ENCODE measurements around the gene RETREG1. TPM values are rescaled to one million over a fixed set of nuclear protein-coding genes. Genes with fewer than 3 reads are reported as not detected.

The RETREG1 gene
- total and polyA plus RNA-seq, 7 experiments from 2014 or later: 37.4 to 130 (median 48.6) TPM

DNA sequence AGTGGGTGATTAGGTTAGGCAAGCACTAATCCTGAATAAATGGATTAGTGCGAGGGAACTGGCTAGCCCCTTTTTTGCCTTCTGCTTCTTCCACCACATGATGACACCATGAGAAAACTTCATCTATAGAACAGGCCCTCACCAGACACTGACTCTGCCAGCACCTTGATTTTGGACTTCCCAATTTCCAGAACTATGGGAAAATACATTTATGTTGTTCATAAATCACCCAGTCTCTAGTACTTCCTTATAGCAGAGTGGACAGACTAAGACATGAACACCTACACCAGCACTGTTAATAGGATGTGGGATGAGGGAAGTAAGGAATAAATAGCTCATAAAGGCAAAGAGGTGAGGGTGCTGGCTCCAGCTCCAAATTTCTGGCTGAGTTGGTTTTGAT lies 152.6 kb downstream of the RETREG1 start:
- peak overlapping the region; percentile 87 for H3K27ac ChIP-seq (ENCODE audit: low read depth, low read length)
- ATAC-seq (no peak), DNase-seq (no peak)
- H3K36me3 ChIP-seq (ENCODE audit: control insufficient read depth in 2 of 3, insufficient read depth in 3 of 3, low read length in 3 of 3): peaks cover 18 to 52% (median 25%) of the 10 kb centered on the region in 3 experiments
- CTCF ChIA-PET: no interaction called here
- Mint-ChIP-seq H3K9me3 (peaks cover 0 to 2% (median 0%) of the 10 kb centered on the region in 11 donors), H3K4me3 (peak overlapping the region; percentile 90 to 100 (median 97)), H3K27me3 (no peaks in the 10 kb centered on the region), H3K27ac (peak overlapping the region; percentile 94 to 99 (median 97)), H3K36me3 (peaks cover 15 to 37% (median 25%) of the 10 kb centered on the region in 5 donors), H3K4me1 (peaks cover 68 to 99% (median 93%) of the 10 kb centered on the region in 7 donors)
- H3K27me3 ChIP-seq (ENCODE audit: control insufficient read depth in 2 of 2, insufficient read depth in 2 of 2, low read length in 2 of 2): no peaks in the 10 kb centered on the region
- H3K9me3 ChIP-seq (ENCODE audit: control insufficient read depth in 2 of 3, low read length in 3 of 3): no peaks in the 10 kb centered on the region
- peak overlapping the region; percentile 88 for H3K4me3 ChIP-seq (ENCODE audit: low read length)
- POLR2A ChIA-PET: interaction anchor here (1.1 to 3.3 kb wide), 4 partner anchors 8 to 153 kb away, joined by 3 to 11 read pairs (median 5); partner anchors contain the start of gene RETREG1
- intact Hi-C loops (cut with micrococcal nuclease): loop anchor here (2.0 to 10.0 kb wide), 3 partner anchors 203 to 1869 kb away; partner anchors contain the start of gene OTULIN (in 1 of the 2)
- peaks cover 52 to 57% of the 10 kb centered on the region in 2 donors for H3K4me1 ChIP-seq (ENCODE audit: control insufficient read depth in 2 of 2, insufficient read depth in 2 of 2, low read length in 2 of 2)

DNA sequence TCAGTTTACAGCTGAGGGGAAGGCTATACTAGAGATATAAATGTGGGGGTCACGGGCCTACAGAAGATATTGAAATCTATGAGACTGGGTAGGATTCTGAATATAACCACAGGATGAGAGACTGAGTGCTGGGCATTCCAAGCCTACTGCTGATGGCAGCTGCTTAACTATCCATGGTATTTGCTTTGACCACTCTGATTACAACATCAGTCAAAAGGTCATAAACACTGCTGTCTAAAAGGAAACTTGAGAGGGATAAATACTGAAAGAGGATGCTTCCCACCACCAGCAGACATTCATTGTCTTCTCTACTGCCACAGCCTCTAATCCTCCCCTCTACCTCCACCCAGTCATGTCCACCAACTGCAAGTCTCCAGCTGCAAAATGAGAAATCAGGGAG lies 155.0 kb downstream of the RETREG1 start:
- Histone ChIP-seq H3K27me3 (ENCODE audit: control insufficient read depth in 2 of 2, insufficient read depth in 2 of 2, low read length in 2 of 2) (no peaks in the 10 kb centered on the region), H3K4me1 (ENCODE audit: control insufficient read depth in 2 of 2, insufficient read depth in 2 of 2, low read length in 2 of 2) (peaks cover 44 to 47% of the 10 kb centered on the region in 2 donors), H3K9me3 (ENCODE audit: control insufficient read depth in 2 of 3, low read length in 3 of 3) (no peaks in the 10 kb centered on the region), H3K36me3 (ENCODE audit: control insufficient read depth in 2 of 3, insufficient read depth in 3 of 3, low read length in 3 of 3) (peaks cover 29 to 74% (median 30%) of the 10 kb centered on the region in 3 experiments), H3K4me3 (ENCODE audit: low read length) (no peak overlapping the region), H3K27ac (ENCODE audit: low read depth, low read length) (peak overlapping the region; percentile 0)
- ATAC-seq (no peak), DNase-seq (no peak)
- H3K4me3 Mint-ChIP-seq: peak overlapping the region; percentile 11 to 98 (median 48)
- H3K27ac Mint-ChIP-seq: peak overlapping the region in 8 of 9 donors; percentile 8 to 87 (median 60)
- peaks cover 0 to 2% (median 0%) of the 10 kb centered on the region in 11 donors for H3K9me3 Mint-ChIP-seq
- intact Hi-C loops (cut with micrococcal nuclease): loop anchor here in 1 of 2 donors (10.0 kb wide), 2 partner anchors 1797 to 1867 kb away; partner anchors contain the start of gene OTULIN
- no peaks in the 10 kb centered on the region for H3K27me3 Mint-ChIP-seq
- peaks cover 61 to 99% (median 87%) of the 10 kb centered on the region in 7 donors for H3K4me1 Mint-ChIP-seq
- H3K36me3 Mint-ChIP-seq: peaks cover 15 to 40% (median 25%) of the 10 kb centered on the region in 5 donors
- ChIA-PET POLR2A (interaction anchor here (0.8 to 1.3 kb wide), 2 partner anchors 14 to 209 kb away, joined by 4 read pairs; no protein-coding TSS in a partner anchor), CTCF (no interaction called here)

DNA sequence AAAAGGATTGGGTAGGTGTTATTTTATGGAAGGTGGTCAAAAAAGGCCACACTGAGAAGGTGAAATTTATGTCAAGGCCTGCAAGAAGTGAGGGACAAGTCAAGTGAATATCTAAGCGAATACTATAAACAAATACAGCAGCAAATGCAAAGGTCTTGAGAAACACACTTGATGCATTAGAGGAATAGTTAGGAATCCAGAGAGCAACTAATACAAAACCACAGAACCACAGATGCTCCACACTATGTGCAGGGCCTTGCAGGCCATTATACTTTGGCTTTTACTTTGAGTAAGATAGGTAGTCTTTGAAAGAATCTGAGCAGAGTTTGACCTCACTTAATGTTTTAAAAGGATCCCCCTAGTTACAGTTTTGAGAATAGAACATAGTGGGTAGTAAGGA lies 155.8 kb downstream of the RETREG1 start:
- intact Hi-C loops (cut with micrococcal nuclease): loop anchor here in 1 of 2 donors (10.0 kb wide), 2 partner anchors 1796 to 1866 kb away; partner anchors contain the start of gene OTULIN
- ATAC-seq (no peak), DNase-seq (no peak)
- peaks cover 30 to 80% (median 33%) of the 10 kb centered on the region in 3 experiments for H3K36me3 ChIP-seq (ENCODE audit: control insufficient read depth in 2 of 3, insufficient read depth in 3 of 3, low read length in 3 of 3)
- H3K27ac ChIP-seq (ENCODE audit: low read depth, low read length): no peak overlapping the region
- Mint-ChIP-seq H3K36me3 (peaks cover 19 to 45% (median 32%) of the 10 kb centered on the region in 5 donors), H3K4me3 (peak overlapping the region; percentile 11 to 98 (median 54)), H3K4me1 (peaks cover 63 to 100% (median 89%) of the 10 kb centered on the region in 7 donors), H3K27ac (peak overlapping the region in 8 of 9 donors; percentile 8 to 87 (median 56)), H3K27me3 (no peaks in the 10 kb centered on the region), H3K9me3 (peaks cover 0 to 2% (median 0%) of the 10 kb centered on the region in 11 donors)
- CTCF ChIA-PET: interaction anchor here (1.1 kb wide), 1 partner anchor 9 kb away, joined by 4 read pairs; no protein-coding TSS in a partner anchor
- no peaks in the 10 kb centered on the region for H3K9me3 ChIP-seq (ENCODE audit: control insufficient read depth in 2 of 3, low read length in 3 of 3)
- H3K4me1 ChIP-seq (ENCODE audit: control insufficient read depth in 2 of 2, insufficient read depth in 2 of 2, low read length in 2 of 2): peaks cover 42 to 45% of the 10 kb centered on the region in 2 donors
- POLR2A ChIA-PET: interaction anchor here (1.3 kb wide), 1 partner anchor 210 kb away, joined by 4 read pairs; no protein-coding TSS in a partner anchor
- H3K27me3 ChIP-seq (ENCODE audit: control insufficient read depth in 2 of 2, insufficient read depth in 2 of 2, low read length in 2 of 2): no peaks in the 10 kb centered on the region
- no peak overlapping the region for H3K4me3 ChIP-seq (ENCODE audit: low read length)

DNA sequence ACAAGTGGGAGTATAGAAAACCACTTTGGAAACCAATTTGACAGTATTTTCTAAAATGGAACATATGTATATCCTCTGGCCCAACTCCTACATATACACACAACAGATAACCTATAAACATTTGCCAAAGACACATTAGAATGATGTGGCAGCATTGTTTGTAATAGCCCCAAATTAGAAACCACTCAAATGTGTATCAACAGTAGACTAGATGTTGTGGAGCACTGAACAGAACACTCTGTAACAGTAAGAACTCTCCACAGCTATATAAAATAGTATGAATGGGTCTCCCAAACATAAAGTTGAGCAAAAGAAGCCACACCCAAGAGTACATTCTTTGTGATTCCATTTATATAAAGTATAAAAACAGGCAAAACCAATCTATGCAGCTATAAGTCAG lies 157.3 kb downstream of the RETREG1 start:
- no peaks in the 10 kb centered on the region for H3K27me3 Mint-ChIP-seq
- no peak for DNase-seq
- peak overlapping the region in 7 of 9 donors; percentile 8 to 62 (median 24) for H3K27ac Mint-ChIP-seq
- peak overlapping the region in 6 of 10 donors; percentile 8 to 49 (median 40) for H3K4me3 Mint-ChIP-seq
- Histone ChIP-seq H3K36me3 (ENCODE audit: control insufficient read depth in 2 of 3, insufficient read depth in 3 of 3, low read length in 3 of 3) (peaks cover 30 to 80% (median 43%) of the 10 kb centered on the region in 3 experiments), H3K9me3 (ENCODE audit: control insufficient read depth in 2 of 3, low read length in 3 of 3) (no peaks in the 10 kb centered on the region), H3K27me3 (ENCODE audit: control insufficient read depth in 2 of 2, insufficient read depth in 2 of 2, low read length in 2 of 2) (no peaks in the 10 kb centered on the region), H3K27ac (ENCODE audit: low read depth, low read length) (peak overlapping the region; percentile 23), H3K4me1 (ENCODE audit: control insufficient read depth in 2 of 2, insufficient read depth in 2 of 2, low read length in 2 of 2) (peaks cover 40 to 43% of the 10 kb centered on the region in 2 donors), H3K4me3 (ENCODE audit: low read length) (no peak overlapping the region)
- no peak for ATAC-seq
- ChIA-PET POLR2A (interaction anchor here (1.7 kb wide), 1 partner anchor 158 kb away, joined by 5 read pairs; the partner anchor contains the start of gene RETREG1), CTCF (interaction anchor here (0.8 to 2.3 kb wide), 2 partner anchors 35 to 210 kb away, joined by 3 to 5 read pairs; no protein-coding TSS in a partner anchor)
- H3K36me3 Mint-ChIP-seq: peaks cover 14 to 54% (median 35%) of the 10 kb centered on the region in 5 donors
- peaks cover 0 to 2% (median 0%) of the 10 kb centered on the region in 11 donors for H3K9me3 Mint-ChIP-seq
- peaks cover 59 to 100% (median 93%) of the 10 kb centered on the region in 7 donors for H3K4me1 Mint-ChIP-seq
- intact Hi-C loops (cut with micrococcal nuclease): loop anchor here in 1 of 2 donors (5.0 to 10.0 kb wide), 2 partner anchors 208 to 1355 kb away; no protein-coding TSS in a partner anchor

DNA sequence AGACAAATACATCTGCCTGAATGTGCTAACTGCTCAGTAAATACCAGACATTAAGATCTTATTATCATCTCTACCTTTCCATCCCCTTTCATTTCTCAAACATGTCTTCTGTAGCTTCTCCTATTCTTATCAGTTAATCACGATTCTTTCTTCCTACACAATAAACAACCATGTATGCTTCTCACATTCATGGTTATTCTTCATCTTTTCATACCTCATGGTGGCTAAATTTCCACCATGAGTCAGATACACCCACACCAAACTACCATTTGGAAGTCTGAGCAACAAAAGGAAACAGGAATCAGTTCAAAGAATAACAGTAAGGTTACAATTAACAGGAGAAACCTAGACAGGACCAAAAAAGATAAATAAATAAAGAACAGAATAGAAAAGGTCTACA lies 158.9 kb downstream of the RETREG1 start:
- Histone ChIP-seq H3K36me3 (ENCODE audit: control insufficient read depth in 2 of 3, insufficient read depth in 3 of 3, low read length in 3 of 3) (peaks cover 24 to 75% (median 40%) of the 10 kb centered on the region in 3 experiments), H3K27ac (ENCODE audit: low read depth, low read length) (peak overlapping the region; percentile 20)

DNA sequence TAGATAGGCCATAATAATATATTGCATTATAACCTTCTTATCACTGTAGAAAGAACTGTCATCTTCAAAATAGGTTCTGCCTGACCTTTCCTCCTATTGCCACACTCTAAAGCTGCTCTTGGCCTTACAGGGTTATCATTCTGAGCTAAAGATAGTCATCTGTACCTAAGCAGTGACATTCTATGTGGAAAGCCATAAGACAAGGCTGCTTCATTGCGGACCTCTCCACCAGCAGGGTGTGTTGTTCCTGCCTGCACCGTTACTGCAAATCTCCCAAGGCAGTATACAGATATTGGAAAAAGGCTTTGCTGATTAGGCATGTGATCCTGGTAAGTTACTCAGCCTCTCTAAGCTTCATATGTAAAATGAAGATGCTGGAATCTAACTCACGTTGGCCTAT lies 159.3 kb downstream of the RETREG1 start:
- peaks cover 14 to 45% (median 28%) of the 10 kb centered on the region in 5 donors for H3K36me3 Mint-ChIP-seq
- Histone ChIP-seq H3K36me3 (ENCODE audit: control insufficient read depth in 2 of 3, insufficient read depth in 3 of 3, low read length in 3 of 3) (peaks cover 20 to 75% (median 44%) of the 10 kb centered on the region in 3 experiments), H3K4me3 (ENCODE audit: low read length) (no peak overlapping the region), H3K27me3 (ENCODE audit: control insufficient read depth in 2 of 2, insufficient read depth in 2 of 2, low read length in 2 of 2) (no peaks in the 10 kb centered on the region), H3K9me3 (ENCODE audit: control insufficient read depth in 2 of 3, low read length in 3 of 3) (no peaks in the 10 kb centered on the region), H3K4me1 (ENCODE audit: control insufficient read depth in 2 of 2, insufficient read depth in 2 of 2, low read length in 2 of 2) (peaks cover 20 to 24% of the 10 kb centered on the region in 2 donors), H3K27ac (ENCODE audit: low read depth, low read length) (no peak overlapping the region)
- intact Hi-C loops (cut with micrococcal nuclease): loop anchor here (2.0 to 10.0 kb wide), 3 partner anchors 209 to 1353 kb away; no protein-coding TSS in a partner anchor
- no peaks in the 10 kb centered on the region for H3K27me3 Mint-ChIP-seq
- H3K27ac Mint-ChIP-seq: peak overlapping the region in 7 of 9 donors; percentile 1 to 48 (median 15)
- peaks cover 0 to 2% (median 0%) of the 10 kb centered on the region in 11 donors for H3K9me3 Mint-ChIP-seq
- POLR2A ChIA-PET: interaction anchor here (2.0 kb wide), 1 partner anchor 11 kb away, joined by 6 read pairs; no protein-coding TSS in a partner anchor
- ATAC-seq: no peak
- CTCF ChIA-PET: interaction anchor here (1.2 to 2.3 kb wide), 4 partner anchors 13 to 215 kb away, joined by 4 to 9 read pairs (median 4); no protein-coding TSS in a partner anchor
- peak overlapping the region in 4 of 10 donors; percentile 2 to 22 (median 9) for H3K4me3 Mint-ChIP-seq
- no peak for DNase-seq
- peaks cover 45 to 90% (median 76%) of the 10 kb centered on the region in 7 donors for H3K4me1 Mint-ChIP-seq

More for the DNA sequence above, 158.9 kb downstream of the RETREG1 start:
- Histone ChIP-seq H3K9me3 (ENCODE audit: control insufficient read depth in 2 of 3, low read length in 3 of 3) (no peaks in the 10 kb centered on the region), H3K27me3 (ENCODE audit: control insufficient read depth in 2 of 2, insufficient read depth in 2 of 2, low read length in 2 of 2) (no peaks in the 10 kb centered on the region), H3K4me1 (ENCODE audit: control insufficient read depth in 2 of 2, insufficient read depth in 2 of 2, low read length in 2 of 2) (peaks cover 24 to 27% of the 10 kb centered on the region in 2 donors), H3K4me3 (ENCODE audit: low read length) (no peak overlapping the region)
- H3K9me3 Mint-ChIP-seq: peaks cover 0 to 2% (median 0%) of the 10 kb centered on the region in 11 donors
- peaks cover 45 to 93% (median 79%) of the 10 kb centered on the region in 7 donors for H3K4me1 Mint-ChIP-seq
- ATAC-seq: no peak
- POLR2A ChIA-PET: interaction anchor here (1.7 kb wide), 1 partner anchor 159 kb away, joined by 5 read pairs; the partner anchor contains the start of gene RETREG1
- peaks cover 14 to 45% (median 28%) of the 10 kb centered on the region in 5 donors for H3K36me3 Mint-ChIP-seq
- H3K4me3 Mint-ChIP-seq: peak overlapping the region in 4 of 10 donors; percentile 1 to 33 (median 18)
- H3K27ac Mint-ChIP-seq: peak overlapping the region in 7 of 9 donors; percentile 1 to 48 (median 13)
- no peak for DNase-seq
- no peaks in the 10 kb centered on the region for H3K27me3 Mint-ChIP-seq
- CTCF ChIA-PET: interaction anchor here (1.2 to 2.3 kb wide), 4 partner anchors 13 to 215 kb away, joined by 4 to 9 read pairs (median 4); no protein-coding TSS in a partner anchor
- intact Hi-C loops (cut with micrococcal nuclease): loop anchor here (2.0 to 10.0 kb wide), 3 partner anchors 209 to 1353 kb away; no protein-coding TSS in a partner anchor
